Immature natural killer cell (primary cell): Measurements from ENCODE around the gene RHBDF2. TPM values are rescaled to one million over a fixed set of nuclear protein-coding genes. Genes with fewer than 3 reads are reported as not detected.

ENCODE experiments used
- DNase-seq, 3 donors: peaks; one replicate each; pipeline ENCODE4 v3.0.0; 2022; ENCODE audit warnings: mixed read lengths in 1 of 3
- H3K27ac Mint-ChIP-seq, 6 donors: one replicate each; pipeline ENCODE4 v1.8.0; 2020; ENCODE audit warnings: mixed read lengths in 6 of 6, mild to moderate bottlenecking in 5 of 6, inconsistent platforms in 4 of 6, moderate library complexity in 3 of 6
- H3K27me3 Mint-ChIP-seq, 3 donors: one replicate each; pipeline ENCODE4 v1.8.0; 2020 to 2021; ENCODE audit warnings: low read depth in 3 of 3, mild to moderate bottlenecking in 3 of 3, mixed read lengths in 3 of 3, moderate library complexity in 3 of 3, inconsistent platforms in 1 of 3
- H3K36me3 Mint-ChIP-seq, 3 donors: one replicate each; pipeline ENCODE4 v1.8.0; 2020; ENCODE audit warnings: mixed read lengths in 3 of 3, inconsistent platforms in 2 of 3, mild to moderate bottlenecking in 2 of 3
- H3K4me1 Mint-ChIP-seq, 2 donors: one replicate each; pipeline ENCODE4 v1.8.0; 2020; ENCODE audit warnings: inconsistent platforms in 2 of 2, mild to moderate bottlenecking in 2 of 2, mixed read lengths in 2 of 2, moderate library complexity in 1 of 2
- H3K4me3 Mint-ChIP-seq, 5 donors: one replicate each; pipeline ENCODE4 v1.8.0; 2020; ENCODE audit warnings: mild to moderate bottlenecking in 5 of 5, mixed read lengths in 5 of 5, inconsistent platforms in 3 of 5, moderate library complexity in 3 of 5
- H3K9me3 Mint-ChIP-seq, 6 donors: one replicate each; pipeline ENCODE4 v1.8.0; 2020; ENCODE audit warnings: mild to moderate bottlenecking in 6 of 6, mixed read lengths in 6 of 6, inconsistent platforms in 4 of 6, moderate library complexity in 3 of 6
- polyA plus RNA-seq, 3 donors: library from polyadenylated mRNA; unstranded; fragments of 300-500 nt; fragmentation: Illumina TruSeq; gene quantifications; one replicate each; pipeline ENCODE4 v1.2.3, GENCODE V29; 2021

RHBDF2 gene
- polyA plus RNA-seq, 3 donors from 2014 or later = 19.3 to 90.5 (median 23.6) TPM

DNA sequence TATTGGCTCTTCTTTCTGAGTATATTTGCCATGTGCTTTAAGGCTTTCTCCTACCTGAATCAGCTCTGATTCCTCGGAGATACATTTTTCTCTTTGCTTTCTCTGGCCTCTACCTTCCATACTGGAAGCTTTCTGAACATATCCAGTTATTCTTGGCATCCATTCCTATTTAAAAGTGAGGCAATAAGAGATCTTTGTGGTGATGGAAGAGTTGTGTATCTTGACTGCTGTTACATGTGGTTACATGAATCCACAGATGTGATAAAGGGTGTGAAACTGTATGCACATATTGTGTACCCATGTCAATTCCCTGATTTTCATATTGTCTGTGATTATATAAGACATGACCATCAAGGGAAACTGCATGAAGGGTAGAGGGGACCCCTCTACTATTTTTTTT lies 72.7 kb downstream of the RHBDF2 start:
- Mint-ChIP-seq H3K27me3 (peaks cover 0 to 2% (median 1%) of the 10 kb centered on the region in 3 donors), H3K4me3 (no peak overlapping the region), H3K9me3 (no peaks in the 10 kb centered on the region), H3K4me1 (peaks cover 2 to 18% of the 10 kb centered on the region in 2 donors), H3K27ac (no peak overlapping the region), H3K36me3 (no peaks in the 10 kb centered on the region)
- DNase-seq = no peak

- peaks cover 4 to 16% of the 10 kb centered on the region in 2 donors for H3K4me1 Mint-ChIP-seq
- no peaks in the 10 kb centered on the region for H3K9me3 Mint-ChIP-seq
- H3K27ac Mint-ChIP-seq = peak overlapping the region in 1 of 6 donors; percentile 6
- H3K36me3 Mint-ChIP-seq = peaks cover 0 to 3% (median 0%) of the 10 kb centered on the region in 3 donors
- peaks cover 1 to 3% (median 2%) of the 10 kb centered on the region in 3 donors for H3K27me3 Mint-ChIP-seq
- DNase-seq = no peak
- no peak overlapping the region for H3K4me3 Mint-ChIP-seq
Measured at GRCh38 chr17:76427501-76428231, 73.6 kb downstream of the RHBDF2 start.

GRCh38 chr17:76426853-76427252 lies 74.4 kb downstream of the RHBDF2 start:
- H3K4me3 Mint-ChIP-seq = no peak overlapping the region
- H3K36me3 Mint-ChIP-seq = peaks cover 0 to 3% (median 0%) of the 10 kb centered on the region in 3 donors
- peaks cover 4 to 24% of the 10 kb centered on the region in 2 donors for H3K4me1 Mint-ChIP-seq
- no peak overlapping the region for H3K27ac Mint-ChIP-seq
- no peak for DNase-seq
- peaks cover 1 to 4% (median 2%) of the 10 kb centered on the region in 3 donors for H3K27me3 Mint-ChIP-seq
- no peaks in the 10 kb centered on the region for H3K9me3 Mint-ChIP-seq

GRCh38 chr17:76422860-76423259 lies 78.4 kb downstream of the RHBDF2 start:
- Mint-ChIP-seq H3K9me3 (no peaks in the 10 kb centered on the region), H3K36me3 (peaks cover 0 to 3% (median 0%) of the 10 kb centered on the region in 3 donors), H3K27ac (peak overlapping the region in 2 of 6 donors; percentile 24 to 56), H3K4me3 (no peak overlapping the region), H3K27me3 (peaks cover 2 to 4% (median 3%) of the 10 kb centered on the region in 3 donors), H3K4me1 (peaks cover 21 to 39% of the 10 kb centered on the region in 2 donors)
- no peak for DNase-seq

GRCh38 chr17:76422406-76422805 lies 78.8 kb downstream of the RHBDF2 start:
- peaks cover 0 to 7% (median 3%) of the 10 kb centered on the region in 3 donors for H3K36me3 Mint-ChIP-seq
- no peak overlapping the region for H3K4me3 Mint-ChIP-seq
- DNase-seq = no peak
- no peaks in the 10 kb centered on the region for H3K9me3 Mint-ChIP-seq
- peaks cover 25 to 44% of the 10 kb centered on the region in 2 donors for H3K4me1 Mint-ChIP-seq
- H3K27me3 Mint-ChIP-seq = peaks cover 2 to 4% (median 3%) of the 10 kb centered on the region in 3 donors
- H3K27ac Mint-ChIP-seq = no peak overlapping the region

DNA sequence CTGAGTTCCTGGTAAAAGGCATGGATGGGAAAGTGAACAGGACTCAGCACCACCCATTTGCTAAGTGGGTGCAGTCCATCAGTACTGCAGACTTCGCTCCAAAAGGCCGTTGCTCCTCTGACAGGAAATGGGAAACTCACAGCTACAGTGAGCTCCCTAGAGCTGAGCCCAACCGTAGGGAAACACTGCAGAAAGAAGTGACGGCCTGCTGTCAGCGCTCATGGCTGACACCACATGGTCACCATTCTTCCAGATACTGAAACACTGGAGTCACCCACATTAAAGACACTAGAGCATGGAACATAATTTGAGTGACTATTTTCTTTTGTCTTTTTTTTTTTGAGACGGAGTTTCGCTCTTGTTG lies 80.2 kb downstream of the RHBDF2 start:
- Mint-ChIP-seq H3K27ac (no peak overlapping the region), H3K4me3 (no peak overlapping the region), H3K27me3 (peaks cover 2 to 4% (median 3%) of the 10 kb centered on the region in 3 donors), H3K4me1 (peaks cover 28 to 49% of the 10 kb centered on the region in 2 donors), H3K36me3 (peaks cover 0 to 7% (median 7%) of the 10 kb centered on the region in 3 donors), H3K9me3 (no peaks in the 10 kb centered on the region)
- no peak for DNase-seq

Other genes with a start within 250 kb of the RHBDF2 start
- gene UBALD2, start 236.1 kb downstream of the RHBDF2 start, polyA plus RNA-seq = 1 to 10 TPM; 1.5 to 4.5 (median 3.9) TPM
- gene QRICH2, start 193.1 kb downstream of the RHBDF2 start, polyA plus RNA-seq = under 1 TPM in 1 of 3 donors, not detected in 2; 0.28 TPM
- 10 to 100 TPM; 59.8 to 87.6 (median 75.5) TPM for gene PRPSAP1, start 147.5 kb downstream of the RHBDF2 start, polyA plus RNA-seq
- 1 to 10 TPM; 3.3 to 7.6 (median 6.5) TPM for gene SPHK1, start 116.8 kb downstream of the RHBDF2 start, polyA plus RNA-seq
- 10 to 100 TPM in 1 of 3 donors, 1 to 10 TPM in 1, under 1 TPM in 1; 0.19 to 14.3 (median 5.2) TPM for gene UBE2O, start 48.3 kb downstream of the RHBDF2 start, polyA plus RNA-seq
- gene AANAT, start 33.8 kb downstream of the RHBDF2 start, polyA plus RNA-seq = under 1 TPM in 1 of 3 donors, not detected in 2; 0.34 TPM
- gene CYGB, start 36.3 kb upstream of the RHBDF2 start, polyA plus RNA-seq = under 1 TPM in 2 of 3 donors, not detected in 1; 0.09 to 0.41 TPM
- gene PRCD, start 38.6 kb upstream of the RHBDF2 start, polyA plus RNA-seq = 1 to 10 TPM; 2.8 to 5.3 (median 3.1) TPM
- gene ST6GALNAC2, start 84.4 kb upstream of the RHBDF2 start, polyA plus RNA-seq = under 1 TPM in 1 of 3 donors, not detected in 2; 0.24 TPM
- gene ST6GALNAC1, start 142.3 kb upstream of the RHBDF2 start, polyA plus RNA-seq = not detected
- 10 to 100 TPM; 23.6 to 60.6 (median 56.7) TPM for gene MXRA7, start 209.5 kb upstream of the RHBDF2 start, polyA plus RNA-seq
- 10 to 100 TPM; 20.3 to 38.5 (median 27.2) TPM for gene JMJD6, start 225.2 kb upstream of the RHBDF2 start, polyA plus RNA-seq
- gene METTL23, start 225.4 kb upstream of the RHBDF2 start, polyA plus RNA-seq = 100 to 1,000 TPM in 2 of 3 donors, 10 to 100 TPM in 1; 91.6 to 166 (median 133) TPM
- gene SRSF2, start 235.9 kb upstream of the RHBDF2 start, polyA plus RNA-seq = 100 to 1,000 TPM in 2 of 3 donors, 10 to 100 TPM in 1; 100.0 to 134 (median 125) TPM
- 10 to 100 TPM; 25.2 to 48.0 (median 36.0) TPM for gene MFSD11, start 236.7 kb upstream of the RHBDF2 start, polyA plus RNA-seq